Measurements from ENCODE around the gene MFNG. TPM values are rescaled to one million over a fixed set of nuclear protein-coding genes. Genes with fewer than 3 reads are reported as not detected.
"Not testable (repeated sequence)": the region's sequence is repeated elsewhere in the genome, so short reads cannot be mapped to it uniquely, and the experiment has no call there.

Gene MFNG
- total RNA-seq, 2 experiments from 2014 or later: 225 to 235 TPM

GRCh38 chr22:37533995-37534394, 47.8 kb upstream of the MFNG start:
- ChIA-PET POLR2A (interaction anchor here (0.6 to 0.7 kb wide), 2 partner anchors 50 to 1469 kb away, joined by 3 read pairs; no protein-coding TSS in a partner anchor), CTCF (ENCODE audit: unreplicated experiment) (no interaction called here)
- no peak overlapping the region for H3K27ac ChIP-seq (ENCODE audit: low read depth, low read length, poor library complexity, severe bottlenecking)
- no peak overlapping the region for H3K4me3 ChIP-seq (ENCODE audit: low read depth, low read length, poor library complexity, severe bottlenecking)
- H3K9me2 ChIP-seq (ENCODE audit: insufficient read depth, low read length): no peaks in the 10 kb centered on the region
- no peaks in the 10 kb centered on the region for H3K9me3 ChIP-seq (ENCODE audit: low read length)
- H4K20me1 ChIP-seq (ENCODE audit: insufficient read depth, low read length): no peaks in the 10 kb centered on the region
- TF ChIP-seq EZH2phosphoT487 (IDR thresholded peaks at IDR 0.05; ENCODE audit: borderline replicate concordance, low read depth, low read length): no peak
- TF ChIP-seq, protein P1, sequence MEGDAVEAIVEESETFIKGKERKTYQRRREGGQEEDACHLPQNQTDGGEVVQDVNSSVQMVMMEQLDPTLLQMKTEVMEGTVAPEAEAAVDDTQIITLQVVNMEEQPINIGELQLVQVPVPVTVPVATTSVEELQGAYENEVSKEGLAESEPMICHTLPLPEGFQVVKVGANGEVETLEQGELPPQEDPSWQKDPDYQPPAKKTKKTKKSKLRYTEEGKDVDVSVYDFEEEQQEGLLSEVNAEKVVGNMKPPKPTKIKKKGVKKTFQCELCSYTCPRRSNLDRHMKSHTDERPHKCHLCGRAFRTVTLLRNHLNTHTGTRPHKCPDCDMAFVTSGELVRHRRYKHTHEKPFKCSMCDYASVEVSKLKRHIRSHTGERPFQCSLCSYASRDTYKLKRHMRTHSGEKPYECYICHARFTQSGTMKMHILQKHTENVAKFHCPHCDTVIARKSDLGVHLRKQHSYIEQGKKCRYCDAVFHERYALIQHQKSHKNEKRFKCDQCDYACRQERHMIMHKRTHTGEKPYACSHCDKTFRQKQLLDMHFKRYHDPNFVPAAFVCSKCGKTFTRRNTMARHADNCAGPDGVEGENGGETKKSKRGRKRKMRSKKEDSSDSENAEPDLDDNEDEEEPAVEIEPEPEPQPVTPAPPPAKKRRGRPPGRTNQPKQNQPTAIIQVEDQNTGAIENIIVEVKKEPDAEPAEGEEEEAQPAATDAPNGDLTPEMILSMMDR (conservative IDR thresholded peaks at IDR 0.05; ENCODE audit: low read length): no peak
- peaks cover 11% of the 10 kb centered on the region for H3K4me1 ChIP-seq (ENCODE audit: insufficient read depth, low read length, poor library complexity, severe bottlenecking)
- DNase-seq (ENCODE audit: low spot score): no peak
- intact Hi-C loops (cut with micrococcal nuclease; ENCODE audit: unreplicated experiment): no loop called here
- no peaks in the 10 kb centered on the region for H3K36me3 ChIP-seq (ENCODE audit: insufficient read depth, low read length)
- no peaks in the 10 kb centered on the region for H3K79me2 ChIP-seq (ENCODE audit: insufficient read depth, low read depth, low read length)
- no peak overlapping the region for H3K4me2 ChIP-seq (ENCODE audit: low read length)
- BruUV-seq (replicated peaks): no TSS peak
- H2AFZ ChIP-seq (ENCODE audit: low read length): no peak overlapping the region

- no peak for DNase-seq (ENCODE audit: low spot score)
- CTCF ChIA-PET (ENCODE audit: unreplicated experiment): no interaction called here
- Histone ChIP-seq H3K4me3 (ENCODE audit: low read depth, low read length, poor library complexity, severe bottlenecking) (no peak overlapping the region), H3K9me3 (ENCODE audit: low read length) (no peaks in the 10 kb centered on the region), H3K79me2 (ENCODE audit: insufficient read depth, low read depth, low read length) (no peaks in the 10 kb centered on the region), H3K9me2 (ENCODE audit: insufficient read depth, low read length) (no peaks in the 10 kb centered on the region), H2AFZ (ENCODE audit: low read length) (no peak overlapping the region), H4K20me1 (ENCODE audit: insufficient read depth, low read length) (no peaks in the 10 kb centered on the region), H3K4me2 (ENCODE audit: low read length) (no peak overlapping the region), H3K27ac (ENCODE audit: low read depth, low read length, poor library complexity, severe bottlenecking) (no peak overlapping the region), H3K4me1 (ENCODE audit: insufficient read depth, low read length, poor library complexity, severe bottlenecking) (no peaks in the 10 kb centered on the region), H3K36me3 (ENCODE audit: insufficient read depth, low read length) (no peaks in the 10 kb centered on the region)
- BruUV-seq (replicated peaks): no TSS peak
- POLR2A ChIA-PET: no interaction called here
- no peak for TF ChIP-seq EZH2phosphoT487 (IDR thresholded peaks at IDR 0.05; ENCODE audit: borderline replicate concordance, low read depth, low read length)
- TF ChIP-seq, protein P1 (conservative IDR thresholded peaks at IDR 0.05; ENCODE audit: low read length): no peak
- intact Hi-C loops (cut with micrococcal nuclease; ENCODE audit: unreplicated experiment): no loop called here
Observed at GRCh38 chr22:37529652-37530345, 43.6 kb upstream of the MFNG start.

- CTCF ChIA-PET (ENCODE audit: unreplicated experiment); H3K4me3 ChIP-seq (ENCODE audit: low read depth, low read length, poor library complexity, severe bottlenecking); H3K9me2 ChIP-seq (ENCODE audit: insufficient read depth, low read length); H3K79me2 ChIP-seq (ENCODE audit: insufficient read depth, low read depth, low read length); H3K4me1 ChIP-seq (ENCODE audit: insufficient read depth, low read length, poor library complexity, severe bottlenecking); H3K27ac ChIP-seq (ENCODE audit: low read depth, low read length, poor library complexity, severe bottlenecking); H3K36me3 ChIP-seq (ENCODE audit: insufficient read depth, low read length); H3K4me2 ChIP-seq (ENCODE audit: low read length); POLR2A ChIA-PET; intact Hi-C loops (cut with micrococcal nuclease; ENCODE audit: unreplicated experiment); BruUV-seq (replicated peaks); DNase-seq (ENCODE audit: low spot score); H2AFZ ChIP-seq (ENCODE audit: low read length); H3K9me3 ChIP-seq (ENCODE audit: low read length); H4K20me1 ChIP-seq (ENCODE audit: insufficient read depth, low read length): not testable (repeated sequence)
Observed at GRCh38 chr22:37527952-37528351, 41.8 kb upstream of the MFNG start.

GRCh38 chr22:37527081-37527752, 41.0 kb upstream of the MFNG start:
- H2AFZ ChIP-seq (ENCODE audit: low read length); POLR2A ChIA-PET; DNase-seq (ENCODE audit: low spot score); H3K9me2 ChIP-seq (ENCODE audit: insufficient read depth, low read length); intact Hi-C loops (cut with micrococcal nuclease; ENCODE audit: unreplicated experiment); H3K4me2 ChIP-seq (ENCODE audit: low read length); BruUV-seq (replicated peaks); H3K27ac ChIP-seq (ENCODE audit: low read depth, low read length, poor library complexity, severe bottlenecking); H3K4me3 ChIP-seq (ENCODE audit: low read depth, low read length, poor library complexity, severe bottlenecking); H3K4me1 ChIP-seq (ENCODE audit: insufficient read depth, low read length, poor library complexity, severe bottlenecking); H3K9me3 ChIP-seq (ENCODE audit: low read length); H3K36me3 ChIP-seq (ENCODE audit: insufficient read depth, low read length); H4K20me1 ChIP-seq (ENCODE audit: insufficient read depth, low read length); H3K79me2 ChIP-seq (ENCODE audit: insufficient read depth, low read depth, low read length): not testable (repeated sequence)
- CTCF ChIA-PET (ENCODE audit: unreplicated experiment): interaction anchor here (0.6 kb wide), 1 partner anchor 30 kb away, joined by 3 read pairs; no protein-coding TSS in a partner anchor
